HG02981 (cell line): ENCODE measurements around the gene SNAI3.
"Not testable (repeated sequence)": the region's sequence is repeated elsewhere in the genome, so short reads cannot be mapped to it uniquely, and the experiment has no call there.

Source experiments
- ATAC-seq: cut with Tn5 transposase; IDR thresholded peaks from one replicate; pipeline ENCODE4 v1.9.1; 2021; ENCODE audit warnings: mild to moderate bottlenecking, moderate library complexity; ENCODE audit not compliant: unreplicated experiment

Gene SNAI3

DNA sequence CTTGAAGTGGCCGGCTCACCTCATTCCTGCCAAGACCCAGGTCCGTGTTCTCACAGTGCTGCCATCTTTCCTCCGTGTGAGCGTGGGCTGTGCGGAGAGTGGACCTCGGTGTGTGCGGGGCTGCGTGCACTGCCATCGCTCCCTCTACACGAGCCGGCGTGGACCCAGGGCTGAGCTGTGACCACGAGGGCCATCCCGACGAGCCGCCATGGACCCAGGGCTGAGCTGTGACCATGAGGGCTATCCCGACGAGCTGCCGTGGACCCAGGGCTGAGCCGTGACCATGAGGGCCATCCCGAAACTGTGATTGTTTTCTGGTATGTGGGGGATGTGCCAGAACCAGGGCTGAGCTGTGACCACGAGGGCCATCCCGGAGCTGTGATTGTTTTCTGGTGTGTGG is 14.5 kb downstream of the SNAI3 start:
- ATAC-seq = no peak

DNA sequence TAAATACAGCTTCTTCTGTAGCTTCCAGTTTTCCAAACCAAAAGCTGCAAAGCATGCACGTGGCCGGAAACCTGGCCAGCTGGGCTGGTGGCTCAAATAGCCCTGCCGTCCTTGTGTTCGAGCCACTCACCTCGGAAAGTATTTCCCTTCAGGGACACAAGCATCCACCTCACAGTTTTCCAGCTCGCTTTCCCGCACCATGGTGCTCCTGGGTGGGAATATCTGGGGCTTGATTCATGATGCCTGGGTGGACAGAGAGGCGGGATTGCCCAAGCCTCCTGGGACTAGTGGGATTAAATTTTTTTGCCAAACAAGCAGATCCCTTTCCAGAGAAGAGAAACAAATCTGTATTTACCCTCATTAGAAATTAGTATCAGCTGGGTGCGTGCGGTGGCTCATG is 16.3 kb downstream of the SNAI3 start:
- no peak for ATAC-seq

DNA sequence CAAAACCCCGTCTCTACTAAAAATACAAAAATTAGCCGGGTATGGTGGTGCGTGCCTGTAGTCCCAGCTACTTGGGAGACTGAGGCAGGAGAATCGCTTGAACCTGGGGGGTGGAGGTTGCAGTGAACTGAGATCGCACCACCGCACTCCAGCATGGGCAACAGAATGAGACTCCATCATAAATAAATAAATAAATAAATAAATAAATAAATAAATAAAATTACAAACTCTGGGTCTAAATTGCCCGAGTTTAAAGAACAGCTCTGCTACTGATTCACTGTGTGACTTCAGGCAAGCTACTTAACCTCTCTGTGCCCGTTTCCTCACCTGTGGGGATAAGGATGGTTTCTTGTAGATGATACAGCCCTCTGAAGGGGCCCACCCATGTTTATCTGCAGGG is 16.8 kb downstream of the SNAI3 start:
- ATAC-seq = not testable (repeated sequence)

DNA sequence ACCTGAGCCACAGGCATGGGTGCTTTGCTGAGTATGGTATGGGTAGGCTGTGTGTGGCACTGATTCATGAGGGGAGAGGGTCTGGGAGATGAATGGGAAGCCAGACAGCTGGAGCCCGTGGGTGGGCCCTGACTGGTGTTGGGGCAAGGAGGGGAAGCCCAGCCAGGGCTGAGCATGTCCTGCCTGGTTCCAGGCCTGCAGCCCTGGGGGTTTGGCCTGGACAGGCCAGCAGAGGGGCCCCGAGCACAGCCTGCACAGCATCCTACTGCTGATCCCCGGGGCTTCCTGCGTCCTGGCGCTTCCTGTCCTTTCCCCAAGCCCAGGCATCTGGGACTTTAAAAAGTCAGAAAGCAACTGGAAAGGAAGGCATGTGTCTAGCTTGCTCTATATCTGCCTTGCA is 18.8 kb downstream of the SNAI3 start:
- ATAC-seq = no peak

DNA sequence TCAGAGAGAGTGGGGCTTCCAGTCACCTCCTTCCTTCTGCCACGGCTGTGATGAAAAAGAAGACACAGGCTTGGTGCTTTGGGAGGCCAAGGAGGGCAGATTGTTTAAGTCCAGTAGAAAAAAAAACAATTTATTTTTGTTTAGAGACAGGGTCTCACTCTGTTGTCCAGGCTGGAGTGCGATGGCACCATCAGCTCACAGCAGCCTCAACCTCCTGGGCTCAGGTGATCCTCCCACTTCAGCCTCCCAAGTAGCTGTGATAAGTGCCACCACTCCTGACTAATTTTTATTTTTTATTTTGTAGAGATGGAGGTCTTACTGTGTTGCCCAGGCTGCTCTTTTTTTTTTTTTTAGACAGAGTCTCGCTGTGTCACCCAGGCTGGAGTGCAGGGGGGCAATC is 20.7 kb downstream of the SNAI3 start:
- ATAC-seq = no peak

DNA sequence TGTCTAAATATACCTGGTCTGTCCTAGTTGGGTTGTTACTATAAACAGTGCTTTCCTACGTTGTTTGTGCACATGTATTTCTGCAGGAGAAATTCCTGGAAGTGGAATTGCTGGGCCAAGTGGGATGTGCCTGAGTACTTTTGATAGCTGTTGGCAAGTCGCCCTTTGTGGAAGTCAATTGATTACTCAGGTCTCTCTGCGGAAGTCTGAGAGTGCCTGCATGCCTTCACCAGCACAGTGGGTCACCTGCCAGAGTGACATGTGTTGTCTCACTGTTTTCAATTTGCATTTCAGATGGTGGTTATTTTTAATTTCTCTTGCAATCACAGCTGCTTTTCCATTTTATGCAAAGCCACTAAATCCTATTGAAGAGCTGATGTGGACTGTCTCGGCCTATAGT is 21.2 kb downstream of the SNAI3 start:
- no peak for ATAC-seq

DNA sequence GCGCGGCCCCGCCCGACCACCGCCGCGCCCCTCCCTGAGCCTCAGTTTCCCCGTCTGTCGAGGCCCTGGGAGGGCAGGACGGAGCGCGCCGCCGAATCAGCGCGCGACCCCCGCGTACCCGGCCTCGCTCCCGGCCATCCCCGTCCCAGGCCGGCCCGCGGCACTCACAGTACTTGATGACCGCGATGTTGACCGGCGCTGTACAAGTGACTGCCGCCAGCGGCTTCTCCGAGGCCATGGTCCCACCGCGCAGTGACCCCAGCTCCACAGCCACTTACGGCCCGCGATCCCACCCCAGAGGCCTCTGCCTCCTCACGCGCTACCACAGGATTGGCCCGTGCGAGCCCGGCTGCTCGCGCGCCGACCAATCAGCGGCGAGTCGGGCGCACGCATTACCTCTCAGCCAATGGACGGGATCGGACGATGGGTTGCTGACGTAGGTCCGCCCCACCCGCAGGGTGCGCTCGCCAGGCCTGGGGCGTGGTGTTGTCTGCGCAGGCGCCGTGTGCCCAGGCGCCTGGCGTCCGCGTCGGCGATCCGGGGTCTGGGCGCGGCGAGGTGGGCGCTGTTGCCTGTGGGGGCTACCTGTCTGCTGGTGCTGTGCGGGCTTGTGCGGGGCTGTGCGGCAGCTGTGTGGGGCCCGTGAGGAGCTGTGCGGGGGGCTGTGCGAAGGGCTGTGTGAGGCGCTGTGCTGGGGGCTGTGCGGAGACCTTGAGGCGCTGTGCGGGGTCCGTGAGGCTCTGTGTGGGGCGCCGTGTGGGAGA is 23.3 kb downstream of the SNAI3 start, which contains the start of gene MVD:
Gene MVD, minus strand, starts transcription at position 249 of the 764 bp plus-strand sequence. Its CDS starts 11 bp downstream, at position 238.
- ATAC-seq = peak; percentile 94

DNA sequence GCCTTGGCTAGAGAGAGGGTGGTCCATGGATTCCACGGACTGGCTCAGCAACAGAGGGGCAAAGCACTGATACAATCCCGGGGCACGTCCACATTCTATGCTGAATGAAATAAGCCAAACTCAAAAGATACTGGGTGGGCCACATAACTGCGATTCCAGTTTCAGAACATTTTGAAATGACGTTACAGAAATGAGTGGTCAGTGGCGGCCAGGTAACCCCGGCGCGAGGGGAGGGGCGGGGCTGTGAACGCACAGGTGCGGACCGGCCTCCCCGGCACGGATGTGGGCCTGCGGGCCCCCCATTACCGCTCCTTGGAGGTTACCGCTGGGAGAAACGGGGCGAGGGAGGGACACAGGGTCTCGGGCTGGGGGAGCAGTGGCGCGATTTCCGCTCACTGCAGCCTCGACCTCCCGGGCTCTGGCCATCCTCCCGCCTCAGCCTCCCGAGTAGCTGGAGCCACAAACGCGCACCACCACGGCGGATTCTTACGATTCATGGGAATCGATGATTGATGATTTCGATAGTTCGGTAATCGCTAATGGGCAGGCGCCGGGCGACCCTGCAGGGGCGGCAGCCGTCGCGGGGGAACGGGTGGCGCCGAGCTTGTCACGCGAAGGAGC is 24.0 kb downstream of the SNAI3 start:
- ATAC-seq = no peak

DNA sequence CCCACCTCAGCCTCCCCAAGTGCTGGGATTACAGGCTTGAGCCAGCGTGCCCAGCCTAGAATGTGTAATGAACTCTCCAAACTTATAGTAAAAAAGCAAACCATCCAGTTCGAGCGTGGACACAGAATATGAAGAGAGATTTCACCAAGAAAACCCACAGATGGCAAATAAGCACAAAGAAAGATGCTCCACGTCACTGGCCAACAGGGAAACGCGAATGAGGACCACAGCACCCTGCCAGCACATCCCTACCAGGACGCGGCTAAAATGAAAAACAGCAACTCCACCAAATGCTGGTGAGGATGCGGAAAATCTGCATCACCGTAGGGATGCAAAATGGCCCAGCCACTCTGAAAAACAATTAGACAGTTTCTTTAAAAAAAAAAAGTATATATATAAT is 24.8 kb downstream of the SNAI3 start:
- ATAC-seq = no peak

DNA sequence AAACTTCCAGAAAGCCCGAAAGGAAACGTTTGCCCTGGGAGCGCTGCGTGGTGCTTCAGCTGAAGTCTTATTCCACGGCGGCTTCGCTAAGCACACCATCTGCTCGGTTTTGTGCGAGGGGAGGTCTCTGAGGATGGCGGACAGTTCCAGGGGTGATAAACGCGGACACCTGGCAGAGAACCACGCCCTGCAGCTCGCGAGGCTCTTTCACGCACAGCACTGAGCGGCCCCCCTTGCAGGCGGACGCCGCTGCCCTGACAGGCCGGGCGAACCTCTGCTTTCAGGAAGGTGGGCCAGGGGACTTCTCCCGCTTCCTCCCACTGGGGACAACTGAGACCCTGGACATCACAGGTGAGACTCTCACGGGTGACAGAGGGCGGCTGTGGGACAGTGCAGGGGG is 27.1 kb downstream of the SNAI3 start:
- ATAC-seq = no peak

DNA sequence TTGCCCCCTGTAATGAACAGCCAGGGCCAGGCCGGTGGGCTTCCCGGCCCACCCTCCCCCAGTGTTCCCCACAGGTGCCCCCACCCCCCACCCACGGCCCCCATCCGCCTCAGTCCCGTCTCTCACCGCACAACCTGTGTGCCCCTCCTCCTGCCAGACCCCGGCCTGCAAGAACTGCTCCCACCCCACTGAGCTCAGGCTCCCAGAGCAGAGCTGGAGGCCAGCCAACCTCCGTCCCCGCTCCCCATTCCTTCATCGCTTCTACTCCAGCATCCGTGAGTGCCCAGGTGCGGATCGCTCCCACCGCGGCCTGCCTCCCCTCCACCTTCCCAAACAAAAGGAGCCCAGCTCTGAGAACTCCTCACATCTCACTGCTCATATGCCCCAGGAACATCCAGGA is 27.6 kb downstream of the SNAI3 start:
- no peak for ATAC-seq

DNA sequence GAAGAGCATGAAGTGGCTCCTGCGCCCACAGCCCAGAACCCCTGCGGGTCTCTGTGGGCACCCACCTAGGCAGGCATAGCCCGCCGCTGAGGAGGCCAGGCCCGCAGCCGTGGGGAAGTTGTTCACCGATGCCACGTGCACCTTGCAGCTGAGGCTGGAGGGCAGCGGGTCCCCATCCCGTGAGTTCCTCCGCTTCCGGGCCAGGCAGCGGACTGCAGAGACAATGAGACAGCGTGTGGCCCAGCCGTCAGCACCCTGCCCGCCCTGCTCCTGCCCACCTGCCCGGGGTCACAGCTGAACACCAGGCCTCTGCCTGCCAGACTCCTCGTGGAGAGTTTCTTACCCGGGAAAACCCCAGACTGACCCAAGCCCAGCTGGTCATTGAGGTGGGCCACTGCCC is 28.9 kb downstream of the SNAI3 start:
- no peak for ATAC-seq

DNA sequence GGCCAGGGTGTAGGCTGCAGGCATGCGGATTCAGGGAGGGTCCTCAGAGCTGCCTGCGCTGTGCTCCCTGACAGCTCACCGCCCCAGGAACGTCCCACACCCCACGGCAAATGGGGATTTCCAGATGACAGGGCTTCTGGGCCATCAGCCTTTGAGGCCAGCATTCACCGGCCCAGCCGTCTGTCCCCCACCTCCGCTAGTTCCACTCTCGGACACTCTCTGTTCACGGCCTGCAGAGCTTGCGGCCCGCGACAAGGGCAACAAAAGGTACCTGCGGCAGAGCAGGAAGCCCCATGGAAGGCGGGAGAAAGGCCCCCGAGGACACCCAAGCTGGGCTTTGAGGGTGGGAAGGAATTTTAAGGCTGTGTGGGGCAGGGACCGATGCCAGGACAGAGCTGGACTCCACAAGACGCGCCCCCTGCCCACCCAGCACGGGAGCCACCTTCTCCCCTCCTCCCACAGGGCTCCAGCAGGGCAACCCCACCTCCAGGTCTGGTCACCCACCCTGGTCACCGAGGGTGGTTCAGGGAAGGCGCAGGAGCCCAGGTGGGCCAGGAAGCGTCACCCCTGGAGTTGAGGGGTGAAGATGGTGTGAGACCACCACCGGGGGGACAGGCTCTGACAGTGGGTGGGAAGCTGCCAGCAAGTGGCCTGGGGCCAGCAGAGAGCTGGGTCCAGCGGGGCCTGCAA is 29.9 kb downstream of the SNAI3 start:
- ATAC-seq = no peak

DNA sequence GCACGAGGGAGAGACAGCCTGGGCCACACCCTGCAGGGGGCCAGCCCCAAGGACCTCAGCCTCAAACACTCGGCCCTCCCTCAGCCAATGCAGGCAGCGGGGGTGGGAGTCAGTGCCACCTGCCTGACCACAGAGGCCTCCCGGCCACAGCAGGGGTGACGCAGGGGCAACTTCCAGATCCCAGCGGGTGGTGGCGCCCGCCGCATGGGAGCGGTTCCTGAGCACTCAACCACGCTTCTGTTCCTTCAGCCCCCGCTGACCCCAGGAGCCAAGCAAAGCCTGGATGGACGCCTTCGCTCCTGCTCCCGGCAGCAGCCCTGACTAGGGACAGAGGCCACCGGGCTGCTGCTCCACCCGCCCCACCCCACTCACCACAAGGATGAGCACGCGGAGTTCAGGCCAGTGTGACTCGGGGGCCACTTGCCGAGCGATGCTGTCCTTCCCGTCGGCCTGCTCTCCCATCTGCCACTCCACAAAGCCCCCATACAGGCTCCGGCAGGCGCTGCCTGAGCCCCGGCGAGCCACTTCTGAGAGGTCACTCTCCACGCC is 30.5 kb downstream of the SNAI3 start:
- no peak for ATAC-seq

DNA sequence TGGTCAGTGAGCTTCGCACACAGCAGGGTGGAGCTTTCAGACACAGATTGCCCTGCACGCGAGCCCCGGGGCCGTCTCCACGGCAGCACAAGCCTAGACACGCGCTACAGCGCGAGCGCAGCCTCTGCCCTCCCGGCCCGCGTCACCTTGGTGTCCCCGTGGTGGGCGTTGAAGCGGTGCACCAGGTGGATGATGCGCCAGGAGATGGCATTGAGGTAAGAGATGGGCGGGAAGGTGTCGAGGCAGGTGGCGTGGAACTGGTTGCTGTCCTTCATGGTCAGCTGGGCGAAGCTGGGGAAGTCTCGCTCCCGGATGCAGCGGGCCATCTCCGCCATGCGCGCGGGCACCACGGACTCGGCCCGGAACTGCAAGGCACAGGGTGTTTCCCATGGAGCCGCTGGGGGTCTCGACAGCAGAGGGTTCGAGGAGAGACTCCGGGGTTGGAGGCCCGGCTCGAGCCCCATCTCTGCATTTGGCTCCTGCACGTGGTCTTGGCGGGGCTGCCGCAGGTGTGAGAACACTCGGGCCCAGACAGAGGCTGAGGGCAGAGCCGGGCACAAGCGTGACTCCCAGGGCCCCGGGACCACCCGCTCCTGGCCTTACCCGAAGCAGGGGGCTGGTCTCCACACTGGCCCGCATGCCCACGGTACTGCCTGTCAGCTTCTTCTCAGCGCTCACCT is 31.1 kb downstream of the SNAI3 start:
- ATAC-seq = no peak

DNA sequence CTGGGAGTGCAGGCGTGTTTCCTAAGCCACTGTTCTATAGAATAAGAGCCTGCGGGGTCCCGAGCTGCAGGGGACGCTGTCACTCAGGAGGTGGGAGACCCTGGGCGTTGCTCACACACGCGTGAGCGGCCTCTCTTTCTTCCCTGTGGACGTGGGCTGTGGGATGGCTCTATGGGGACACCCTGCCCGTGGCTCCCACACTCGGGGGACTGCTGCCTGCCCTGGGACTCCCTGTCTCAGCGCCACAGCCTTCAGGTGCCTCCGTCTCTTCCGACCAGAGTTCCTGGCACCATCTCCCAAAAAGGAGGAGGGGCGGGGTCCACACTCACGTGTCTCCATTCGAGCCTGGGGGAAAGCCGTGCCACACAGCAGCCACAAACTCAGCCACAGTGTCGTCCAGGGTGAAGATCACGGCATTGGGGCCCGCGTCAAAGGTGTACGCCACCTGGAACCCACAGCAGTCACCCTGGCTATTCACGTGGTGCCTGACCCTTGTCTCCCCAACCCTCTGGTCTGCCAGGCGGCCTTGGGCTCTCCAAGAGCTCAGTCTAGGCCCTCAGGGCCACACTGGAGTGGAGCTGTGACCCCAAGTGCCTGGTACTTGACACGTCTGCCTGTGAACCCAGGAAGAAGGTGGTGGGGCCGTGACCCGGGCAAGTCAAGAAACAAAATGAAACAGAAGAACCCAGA is 31.8 kb downstream of the SNAI3 start:
- no peak for ATAC-seq

DNA sequence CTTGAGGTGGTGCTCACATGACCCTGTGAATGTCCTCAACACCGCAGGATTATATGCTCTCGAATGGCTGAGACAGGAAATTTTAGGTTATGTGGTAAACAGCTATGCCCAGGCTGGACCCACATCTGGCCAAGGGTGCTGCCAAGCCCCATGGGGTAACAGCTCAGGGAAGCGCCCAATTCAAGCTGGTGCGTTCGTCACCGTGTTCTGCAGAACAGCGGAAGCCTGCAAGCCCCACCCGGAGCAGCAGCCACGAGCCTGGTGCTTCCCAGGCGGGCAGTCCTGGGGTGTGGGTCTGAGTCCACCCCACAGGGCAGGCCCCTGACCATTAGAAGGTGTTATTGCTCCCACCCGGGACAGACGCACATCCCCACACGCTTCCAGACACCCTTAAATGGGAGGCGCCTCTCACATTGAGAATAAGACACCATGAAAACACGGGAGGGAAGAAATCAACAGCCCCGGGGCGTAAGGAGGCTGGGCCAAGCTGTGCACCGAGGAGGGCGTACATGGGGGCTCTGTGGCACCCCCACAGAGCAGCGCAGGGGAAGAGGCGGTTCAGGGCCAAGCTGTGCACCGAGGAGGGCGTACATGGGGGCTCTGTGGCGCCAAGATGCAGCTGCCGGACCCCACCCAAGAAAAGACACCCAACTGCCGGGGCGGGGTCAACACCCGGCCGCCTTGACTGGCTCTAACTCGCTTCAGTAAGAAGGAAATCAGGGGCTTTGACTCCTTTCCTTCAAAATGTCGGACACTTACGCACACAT is 32.5 kb downstream of the SNAI3 start:
- ATAC-seq = no peak

DNA sequence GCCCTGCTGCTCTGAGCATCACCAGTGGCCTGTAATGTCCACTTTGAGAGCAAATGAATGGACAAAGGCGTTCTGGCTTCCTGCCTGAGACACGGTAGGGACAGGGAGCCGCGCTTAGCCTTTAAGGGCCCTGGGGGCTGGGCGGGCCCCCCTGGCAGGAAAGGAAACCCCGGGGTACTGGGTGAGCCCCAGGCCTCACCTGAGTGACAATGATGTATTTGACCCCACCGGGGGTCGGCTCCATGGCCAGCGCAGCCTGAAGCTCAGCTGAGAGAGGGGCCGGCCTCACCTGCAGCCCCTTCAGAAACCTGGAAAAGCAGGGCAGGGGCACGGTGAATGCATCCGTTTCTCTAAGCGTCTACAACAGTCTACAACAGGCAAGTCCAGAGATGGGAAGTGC is 33.2 kb downstream of the SNAI3 start:
- ATAC-seq = no peak

DNA sequence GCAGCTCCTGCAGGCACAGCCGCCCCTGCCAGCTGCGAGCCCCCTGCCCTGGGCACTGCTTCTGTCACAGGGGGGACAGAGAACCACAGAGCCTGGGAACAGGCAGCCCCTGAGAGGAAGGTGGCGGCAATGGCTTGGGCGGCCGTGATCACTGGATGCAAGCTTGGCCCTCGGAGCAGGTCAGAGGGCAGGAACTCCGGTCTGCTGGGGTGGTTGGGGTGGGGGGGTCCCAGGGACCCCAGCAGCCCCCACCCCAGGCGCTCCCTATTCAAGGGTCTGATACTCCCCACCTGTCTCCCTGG is 33.6 kb downstream of the SNAI3 start:
- ATAC-seq = no peak
